Measurements from ENCODE around the gene RPL41. TPM values are rescaled to one million over a fixed set of nuclear protein-coding genes. Genes with fewer than 3 reads are reported as not detected.

RPL41 gene
- total and polyA plus RNA-seq, 10 of the 15 experiments (the other 5 are each of a cell fraction or from before 2014, with no cell fraction given) = 4,144 to 19,112 (median 8,004) TPM

- no peak overlapping the region; the same call in 1 of the 2 replicates for H3K9ac ChIP-seq (ENCODE audit: control insufficient read depth, insufficient read depth, low read length)
- DNase-seq (ENCODE audit: low read depth, low spot score) (no peak), FAIRE-seq (no peak), ATAC-seq (no peak)
- H3K4me3 ChIP-seq = peak overlapping the region; percentile 97; the same call in 1 of the 2 replicates
- H4K20me1 ChIP-seq (ENCODE audit: control insufficient read depth, insufficient read depth) = no peaks in the 10 kb centered on the region
- in situ Hi-C loops (cut with MboI) (no loop called here), intact Hi-C loops (cut with micrococcal nuclease; ENCODE audit: unreplicated experiment) (no loop called here)
- POLR2A ChIA-PET = interaction anchor here (0.5 to 6.3 kb wide), 4 partner anchors 10 to 252 kb away, joined by 3 to 95 read pairs (median 3); partner anchors contain the start of genes RPL41, SMARCC2, STAT2 and ZC3H10
- H3K4me2 ChIP-seq (ENCODE audit: control insufficient read depth, insufficient read depth) = peak overlapping the region; percentile 91
- BruUV-seq (replicated peaks) = no TSS peak
- 96% methylated on average over 3 of the region's 3 CpGs for WGBS (ENCODE audit: insufficient coverage, insufficient replicate concordance, low lambda C conversion rate, missing lambda C conversion rate)
- H3K36me3 ChIP-seq (ENCODE audit: control insufficient read depth in 2 of 2, insufficient read depth in 2 of 2, low read length in 1 of 2) = peaks cover 17 to 39% of the 10 kb centered on the region in 2 experiments
- RAD21 ChIA-PET (ENCODE audit: unreplicated experiment) = interaction anchor here (0.9 kb wide), 1 partner anchor 370 kb away, joined by 3 read pairs; no protein-coding TSS in a partner anchor
- H3K79me2 ChIP-seq (ENCODE audit: control insufficient read depth, insufficient read depth, low read length) = peaks cover 36% of the 10 kb centered on the region
- CTCF ChIA-PET = interaction anchor here (1.1 to 2.0 kb wide), 7 partner anchors 10 to 370 kb away, joined by 3 to 6 read pairs (median 5); partner anchors contain the start of gene ZC3H10
- no peaks in the 10 kb centered on the region for H3K9me3 ChIP-seq (replicated peaks; ENCODE audit: control insufficient read depth, insufficient read depth, low read length)
- H3K4me1 ChIP-seq (ENCODE audit: control insufficient read depth, insufficient read depth, low read length) = peaks cover 3% of the 10 kb centered on the region; the same call in 1 of the 2 replicates
- no peaks in the 10 kb centered on the region for H3K27me3 ChIP-seq (replicated peaks in 1 of 2; ENCODE audit: control insufficient read depth in 2 of 2, insufficient read depth in 2 of 2, low read length in 1 of 2)
- SMC1A ChIA-PET (ENCODE audit: uncharacterized antibody, unreplicated experiment) = interaction anchor here (1.0 to 2.6 kb wide), 5 partner anchors 8 to 289 kb away, joined by 3 to 8 read pairs (median 4); partner anchors contain the start of genes ORMDL2 and SARNP
- H3K27ac ChIP-seq (ENCODE audit: control insufficient read depth, insufficient read depth) = no peak overlapping the region
- TF ChIP-seq MTA2 (IDR thresholded peaks at IDR 0.05; ENCODE audit: low read depth) (no peak), E2F8 (IDR thresholded peaks at IDR 0.05; ENCODE audit: low read depth, partially characterized antibody) (no peak), MXI1 (IDR thresholded peaks at IDR 0.05; ENCODE audit: low read depth, low read length) (no peak), EP300 (IDR thresholded peaks at IDR 0.05; ENCODE audit: borderline replicate concordance in 1 of 2, control insufficient read depth in 1 of 2, low read depth in 2 of 2, low read length in 2 of 2) (no peak), ZBED1 (IDR thresholded peaks at IDR 0.05; ENCODE audit: borderline replicate concordance) (no peak), TAF1 (IDR thresholded peaks at IDR 0.05; ENCODE audit: borderline replicate concordance, low read depth, low read length) (no peak), SP1 (IDR thresholded peaks at IDR 0.05; ENCODE audit: low read depth, low read length) (no peak), ZNF592 (IDR thresholded peaks at IDR 0.05) (no peak)
- H2AFZ ChIP-seq (ENCODE audit: control insufficient read depth, low read depth, low read length) = no peak overlapping the region
These were observed 9.2 kb upstream of the RPL41 start for GRCh38 chr12:56107242-56107641.
